ENCODE measurements around the gene PIWIL4. TPM values are rescaled to one million over a fixed set of nuclear protein-coding genes. Genes with fewer than 3 reads are reported as not detected.
A peak's percentile ranks its signal among the peaks of the same experiment; 100 is the strongest.

The PIWIL4 gene
- total RNA-seq, 6 experiments from 2014 or later, result 0.12 to 0.43 (median 0.28) TPM

- Mint-ChIP-seq H3K27me3 (ENCODE audit: insufficient read depth) (peaks cover 4% of the 10 kb centered on the region; the same call in 1 of the 2 replicates), H3K27ac (no peak overlapping the region), H3K4me3 (peak overlapping the region; percentile 71; the same call in 1 of the 2 replicates), H3K4me1 (ENCODE audit: low read depth) (peaks cover 35% of the 10 kb centered on the region), H3K36me3 (ENCODE audit: low read depth) (peaks cover 6% of the 10 kb centered on the region; the same call in 1 of the 2 replicates), H3K9me3 (no peaks in the 10 kb centered on the region)
- DNase-seq, result no peak
- TF ChIP-seq, protein P1, sequence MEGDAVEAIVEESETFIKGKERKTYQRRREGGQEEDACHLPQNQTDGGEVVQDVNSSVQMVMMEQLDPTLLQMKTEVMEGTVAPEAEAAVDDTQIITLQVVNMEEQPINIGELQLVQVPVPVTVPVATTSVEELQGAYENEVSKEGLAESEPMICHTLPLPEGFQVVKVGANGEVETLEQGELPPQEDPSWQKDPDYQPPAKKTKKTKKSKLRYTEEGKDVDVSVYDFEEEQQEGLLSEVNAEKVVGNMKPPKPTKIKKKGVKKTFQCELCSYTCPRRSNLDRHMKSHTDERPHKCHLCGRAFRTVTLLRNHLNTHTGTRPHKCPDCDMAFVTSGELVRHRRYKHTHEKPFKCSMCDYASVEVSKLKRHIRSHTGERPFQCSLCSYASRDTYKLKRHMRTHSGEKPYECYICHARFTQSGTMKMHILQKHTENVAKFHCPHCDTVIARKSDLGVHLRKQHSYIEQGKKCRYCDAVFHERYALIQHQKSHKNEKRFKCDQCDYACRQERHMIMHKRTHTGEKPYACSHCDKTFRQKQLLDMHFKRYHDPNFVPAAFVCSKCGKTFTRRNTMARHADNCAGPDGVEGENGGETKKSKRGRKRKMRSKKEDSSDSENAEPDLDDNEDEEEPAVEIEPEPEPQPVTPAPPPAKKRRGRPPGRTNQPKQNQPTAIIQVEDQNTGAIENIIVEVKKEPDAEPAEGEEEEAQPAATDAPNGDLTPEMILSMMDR (IDR thresholded peaks at IDR 0.05), result no peak
These were observed 22.4 kb upstream of the PIWIL4 start for GRCh38 chr11:94544646-94545263.

- Mint-ChIP-seq H3K4me1 (ENCODE audit: low read depth) (peaks cover 35% of the 10 kb centered on the region), H3K9me3 (no peaks in the 10 kb centered on the region), H3K27ac (peak overlapping the region; percentile 42; the same call in 1 of the 2 replicates), H3K36me3 (ENCODE audit: low read depth) (peaks cover 6% of the 10 kb centered on the region; the same call in 1 of the 2 replicates), H3K4me3 (peak overlapping the region; percentile 71), H3K27me3 (ENCODE audit: insufficient read depth) (peaks cover 4% of the 10 kb centered on the region; the same call in 1 of the 2 replicates)
- TF ChIP-seq, protein P1 (IDR thresholded peaks at IDR 0.05), result no peak
- no peak for DNase-seq
These were observed 21.7 kb upstream of the PIWIL4 start for GRCh38 chr11:94545264-94546161.

- H3K4me1 Mint-ChIP-seq (ENCODE audit: low read depth), result peaks cover 35% of the 10 kb centered on the region
- TF ChIP-seq, protein P1 (IDR thresholded peaks at IDR 0.05), result no peak
- no peak for DNase-seq
- H3K9me3 Mint-ChIP-seq, result no peaks in the 10 kb centered on the region
- H3K4me3 Mint-ChIP-seq, result peak overlapping the region; percentile 69; the same call in 1 of the 2 replicates
- peaks cover under 1% of the 10 kb centered on the region; the same call in 1 of the 2 replicates for H3K27me3 Mint-ChIP-seq (ENCODE audit: insufficient read depth)
- no peak overlapping the region; the same call in 1 of the 2 replicates for H3K27ac Mint-ChIP-seq
- H3K36me3 Mint-ChIP-seq (ENCODE audit: low read depth), result peaks cover 6% of the 10 kb centered on the region; the same call in 1 of the 2 replicates
These were observed 21.1 kb upstream of the PIWIL4 start for GRCh38 chr11:94546162-94546470.

DNA sequence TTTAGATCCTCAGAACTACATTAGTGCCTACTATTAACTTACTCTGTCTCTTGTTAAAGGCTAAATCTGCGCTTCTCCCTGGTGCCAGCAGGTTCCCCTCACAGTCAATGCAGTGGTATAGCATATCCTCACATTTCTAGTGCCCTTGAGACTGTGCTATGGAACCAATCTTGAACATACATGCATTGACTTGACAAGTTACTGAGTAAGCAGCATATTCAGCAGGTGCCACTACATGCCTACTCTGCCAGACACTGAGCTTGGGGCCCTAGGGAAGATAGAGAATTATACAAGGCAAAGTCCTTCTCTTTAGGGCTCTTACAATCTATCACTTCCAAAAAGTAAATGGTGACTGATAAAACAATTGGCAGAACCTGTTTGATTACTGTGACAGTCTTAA is 20.3 kb upstream of the PIWIL4 start:
- Mint-ChIP-seq H3K27me3 (ENCODE audit: insufficient read depth) (no peaks in the 10 kb centered on the region; the same call in 1 of the 2 replicates), H3K36me3 (ENCODE audit: low read depth) (peaks cover 6% of the 10 kb centered on the region; the same call in 1 of the 2 replicates), H3K9me3 (no peaks in the 10 kb centered on the region), H3K4me3 (peak overlapping the region; percentile 61; the same call in 1 of the 2 replicates), H3K4me1 (ENCODE audit: low read depth) (peaks cover 35% of the 10 kb centered on the region), H3K27ac (no peak overlapping the region)
- no peak for DNase-seq
- TF ChIP-seq, protein P1 (IDR thresholded peaks at IDR 0.05), result no peak; the same call in 1 of the 2 replicates

DNA sequence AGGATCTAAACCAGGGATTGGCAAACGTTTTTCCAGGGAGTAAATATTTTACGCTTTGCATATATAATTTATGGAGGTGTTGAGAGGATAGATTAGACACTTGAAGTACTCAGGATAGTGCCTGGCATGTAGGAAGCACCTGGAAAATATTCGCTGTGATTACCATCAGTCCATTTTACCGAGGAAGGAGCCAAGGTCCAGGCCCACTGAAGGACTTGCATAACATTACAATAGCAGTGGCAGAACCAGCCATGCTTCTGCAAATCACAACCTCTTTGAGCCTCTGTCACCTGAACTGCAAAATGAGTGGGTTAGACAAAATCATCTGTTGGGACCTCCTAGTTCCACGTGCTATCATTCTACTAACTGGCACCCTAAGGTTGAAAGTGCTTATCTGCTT is 18.0 kb upstream of the PIWIL4 start:
- TF ChIP-seq, protein P1 (IDR thresholded peaks at IDR 0.05), result no peak

More for the DNA sequence above, 18.0 kb upstream of the PIWIL4 start:
- Mint-ChIP-seq H3K36me3 (ENCODE audit: low read depth) (peaks cover 6% of the 10 kb centered on the region; the same call in 1 of the 2 replicates), H3K27ac (no peak overlapping the region), H3K4me1 (ENCODE audit: low read depth) (peaks cover 24% of the 10 kb centered on the region), H3K9me3 (no peaks in the 10 kb centered on the region), H3K27me3 (ENCODE audit: insufficient read depth) (no peaks in the 10 kb centered on the region; the same call in 1 of the 2 replicates), H3K4me3 (no peak overlapping the region)
- DNase-seq, result no peak
